Cortex of kidney (tissue), 1 donor: ENCODE measurements around the gene ZNF423.

ENCODE experiments used
- DNase-seq: peaks from one replicate; lab custom pipeline; 2025; lab: John Stamatoyannopoulos, UW

ZNF423 gene

DNA sequence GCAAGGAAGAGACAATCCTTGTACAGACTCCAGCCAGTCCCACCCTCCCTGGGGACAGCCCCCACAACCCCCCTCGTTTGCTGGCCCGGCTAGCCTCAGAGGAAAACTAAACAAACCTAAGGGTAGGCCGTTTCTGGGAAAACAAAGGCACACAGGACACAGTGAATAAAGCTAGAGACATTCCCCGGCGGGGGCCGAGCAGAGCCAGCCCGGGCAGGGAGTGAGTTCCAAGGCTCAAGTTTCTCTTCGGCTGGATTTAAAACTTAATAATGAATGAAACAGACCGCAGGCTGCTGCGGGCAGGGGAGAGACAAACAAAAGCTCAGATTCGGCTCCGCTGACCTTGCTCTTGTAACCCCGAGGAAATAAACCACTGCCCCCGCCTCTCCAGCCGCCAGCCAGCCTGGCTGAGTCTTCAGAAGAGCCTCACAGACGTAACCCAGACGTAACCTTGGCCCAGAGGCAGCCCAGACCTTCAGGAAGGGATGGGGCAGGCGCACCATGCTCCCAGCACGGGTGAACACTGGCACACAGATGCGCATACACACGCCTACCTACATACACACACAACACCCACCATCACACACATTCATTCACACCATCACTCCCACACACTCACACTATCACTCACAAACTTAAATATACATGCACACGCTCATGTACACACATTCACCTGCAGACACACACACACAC, 216.0 kb downstream of the ZNF423 start:
- no peak for DNase-seq

DNA sequence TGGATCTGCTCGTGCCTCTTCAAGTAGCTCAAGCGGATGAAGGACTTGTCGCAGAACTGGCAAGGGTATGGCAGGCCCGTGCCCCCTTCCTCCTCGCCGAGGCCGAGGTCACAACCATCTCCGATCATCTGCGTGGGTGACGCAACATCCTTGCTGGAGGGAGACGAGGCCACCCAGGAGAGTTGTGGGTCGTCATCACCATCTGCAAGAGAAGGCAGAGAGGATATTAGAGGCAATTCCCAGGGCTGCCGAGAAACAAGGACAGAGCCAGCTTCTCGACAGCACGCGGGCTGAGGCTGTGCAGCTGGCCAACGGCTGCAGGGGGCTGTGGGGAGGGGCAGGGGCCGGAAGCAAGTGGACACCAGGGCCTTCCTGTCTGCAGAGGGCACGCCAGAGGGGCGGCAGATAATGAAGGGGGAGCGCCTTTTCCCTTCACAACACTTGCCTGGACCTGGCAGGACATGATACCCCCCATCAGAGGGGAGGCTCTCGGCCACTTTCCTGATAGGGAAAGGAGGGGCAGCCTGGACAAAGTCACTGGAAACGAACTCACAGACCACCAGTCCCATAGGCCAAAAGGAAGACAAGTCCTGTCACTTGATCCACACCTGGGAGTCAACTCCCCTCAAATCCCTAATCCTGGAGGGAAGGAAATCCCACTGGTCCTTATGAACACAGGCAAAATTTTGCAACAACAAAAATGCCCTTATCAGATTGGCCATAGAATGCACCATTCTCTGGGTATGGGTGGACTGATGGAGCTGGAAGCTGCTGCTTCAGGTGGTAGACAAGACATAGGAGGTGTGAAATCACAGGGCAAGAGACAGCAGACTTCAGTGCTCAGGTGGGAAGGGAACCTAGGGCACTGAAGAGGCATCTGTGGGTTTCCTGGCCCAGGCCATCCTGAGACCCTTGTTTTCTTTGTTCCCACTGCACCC, 217.0 kb downstream of the ZNF423 start:
- no peak for DNase-seq

DNA sequence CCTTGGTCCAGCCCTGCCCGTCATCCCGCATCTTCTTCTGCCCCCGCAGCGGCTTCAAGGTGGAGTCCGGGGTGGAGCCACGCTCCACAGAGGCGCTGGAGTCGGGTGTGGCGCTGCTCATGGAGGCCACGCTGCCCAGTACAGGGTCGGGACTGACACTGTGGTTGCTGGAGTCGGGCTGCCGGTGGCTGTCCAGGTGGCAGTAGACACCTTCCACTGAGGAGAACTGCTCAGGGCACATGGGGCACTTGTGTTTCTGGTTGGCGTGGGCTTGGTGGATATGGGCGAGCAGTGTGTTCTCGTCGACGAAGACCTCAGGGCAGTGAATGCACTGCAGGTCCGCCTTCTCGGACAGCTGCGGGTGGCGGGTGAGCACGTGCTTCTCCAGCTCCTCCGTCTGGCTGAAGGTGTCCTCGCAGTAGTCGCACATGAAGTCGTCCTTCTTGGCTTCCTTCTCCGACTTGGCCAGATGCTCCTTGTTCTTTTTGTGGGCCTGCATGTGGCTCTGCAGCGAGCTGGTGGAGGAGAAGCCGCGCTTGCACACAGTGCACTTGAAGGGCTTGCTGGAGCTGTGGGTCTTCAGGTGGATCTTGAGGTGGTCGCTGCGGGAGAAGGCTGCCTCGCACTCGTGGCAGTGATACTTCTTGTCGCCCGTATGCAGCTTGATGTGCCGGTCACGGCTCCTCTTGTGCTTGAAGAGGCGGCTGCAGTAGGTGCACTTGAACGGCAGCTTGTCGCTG, 217.8 kb downstream of the ZNF423 start:
- no peak for DNase-seq

DNA sequence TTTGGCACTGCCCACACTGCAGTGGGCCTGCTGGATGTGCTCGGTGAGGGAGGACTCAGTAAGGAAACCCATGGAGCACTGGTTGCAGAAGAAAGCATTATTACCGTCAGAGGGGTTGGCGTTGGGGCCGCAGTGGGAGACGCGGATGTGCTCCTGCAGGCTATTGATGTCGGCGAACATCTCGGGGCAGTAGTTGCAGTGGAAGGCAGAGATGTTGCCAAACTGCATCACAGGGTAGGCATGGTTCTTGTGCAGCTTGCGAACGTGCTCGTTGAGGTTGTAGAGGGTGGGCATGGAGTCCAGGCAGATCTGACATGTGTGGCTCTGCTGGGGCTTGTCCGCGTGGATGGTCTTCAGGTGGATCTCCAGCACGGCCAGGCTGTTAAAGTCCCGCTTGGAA, 218.4 kb downstream of the ZNF423 start:
- DNase-seq: no peak

DNA sequence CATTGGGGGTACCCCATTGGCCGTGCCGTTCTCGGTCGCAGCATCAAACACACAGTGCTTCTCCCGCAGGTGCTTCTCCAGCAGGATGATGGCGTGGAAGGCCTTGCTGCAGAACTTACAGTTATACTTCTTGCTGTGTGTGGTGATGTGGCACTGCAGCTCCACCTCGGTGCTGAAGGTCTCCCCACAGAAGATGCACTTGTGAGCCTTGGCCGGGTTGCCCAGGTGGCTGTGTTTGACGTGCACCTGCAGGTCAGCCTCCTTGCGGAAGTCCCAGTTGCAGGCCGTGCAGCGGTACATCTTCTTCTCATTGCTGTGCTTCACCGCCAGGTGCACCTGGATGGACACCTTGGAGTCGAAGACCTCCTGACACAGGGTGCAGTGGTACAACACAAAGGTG, 219.3 kb downstream of the ZNF423 start:
- no peak for DNase-seq

DNA sequence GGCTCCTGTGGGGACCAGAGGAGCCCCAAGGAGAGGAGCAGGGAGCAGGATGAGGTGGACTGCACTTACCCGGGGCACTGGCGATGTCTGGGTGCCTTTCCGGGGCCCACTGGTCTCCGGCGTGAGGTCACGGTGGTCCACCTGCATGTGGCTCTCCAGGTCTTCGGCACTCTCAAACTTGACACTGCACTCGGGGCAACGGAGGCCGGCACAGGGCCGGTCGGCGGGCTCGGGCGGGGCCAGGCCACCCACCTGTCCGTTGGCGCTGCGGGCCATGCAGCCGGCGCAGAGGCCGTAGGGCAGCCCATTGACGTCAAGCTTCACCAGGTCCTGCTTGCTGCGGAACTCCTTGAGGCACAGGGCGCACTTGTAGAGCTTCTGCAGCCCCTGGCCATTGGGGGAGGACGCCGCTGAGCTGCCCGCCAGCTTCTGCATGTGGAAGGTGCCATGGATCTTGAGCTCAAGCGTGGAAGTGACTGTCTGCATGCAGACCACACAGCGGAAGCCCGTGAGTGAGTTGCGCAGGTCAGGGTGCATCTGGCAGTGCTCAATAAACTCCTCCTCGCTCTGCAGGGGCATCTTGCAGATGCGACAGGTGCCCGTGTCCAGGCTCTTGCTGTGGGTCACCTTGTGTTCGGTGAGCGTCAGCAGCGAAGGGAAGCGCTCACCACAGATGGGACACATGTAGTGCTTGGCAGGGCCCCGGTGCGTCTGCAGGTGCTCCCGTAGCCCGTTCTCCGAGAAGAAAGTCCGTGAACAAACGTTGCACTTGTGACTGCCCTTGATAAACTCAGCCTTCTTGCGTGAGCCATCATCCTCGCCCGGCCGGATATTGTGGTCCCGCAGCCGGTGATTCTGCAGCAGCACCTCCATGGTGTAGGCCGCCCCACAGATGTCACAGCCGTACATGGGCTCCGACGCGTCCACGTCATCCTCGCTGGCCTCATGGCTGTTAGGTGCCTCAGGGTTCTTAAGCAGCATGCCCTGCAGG, 220.0 kb downstream of the ZNF423 start:
- no peak for DNase-seq

DNA sequence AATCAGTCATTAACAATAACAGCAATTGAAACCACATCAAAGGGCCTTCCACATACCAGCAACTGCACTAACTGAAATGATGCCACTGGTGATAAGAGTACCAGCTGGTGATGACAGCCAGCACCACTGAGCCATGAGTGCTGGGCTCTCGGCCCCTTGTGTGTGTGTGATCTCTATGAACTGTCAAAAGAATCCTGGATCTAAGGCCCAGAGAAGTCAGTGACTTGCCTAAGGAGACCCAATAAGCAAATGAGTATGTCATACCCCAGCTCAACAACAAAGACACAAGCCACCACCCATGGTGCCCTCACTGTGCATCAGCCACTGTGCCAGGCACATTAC, 220.9 kb downstream of the ZNF423 start:
- DNase-seq: no peak

DNA sequence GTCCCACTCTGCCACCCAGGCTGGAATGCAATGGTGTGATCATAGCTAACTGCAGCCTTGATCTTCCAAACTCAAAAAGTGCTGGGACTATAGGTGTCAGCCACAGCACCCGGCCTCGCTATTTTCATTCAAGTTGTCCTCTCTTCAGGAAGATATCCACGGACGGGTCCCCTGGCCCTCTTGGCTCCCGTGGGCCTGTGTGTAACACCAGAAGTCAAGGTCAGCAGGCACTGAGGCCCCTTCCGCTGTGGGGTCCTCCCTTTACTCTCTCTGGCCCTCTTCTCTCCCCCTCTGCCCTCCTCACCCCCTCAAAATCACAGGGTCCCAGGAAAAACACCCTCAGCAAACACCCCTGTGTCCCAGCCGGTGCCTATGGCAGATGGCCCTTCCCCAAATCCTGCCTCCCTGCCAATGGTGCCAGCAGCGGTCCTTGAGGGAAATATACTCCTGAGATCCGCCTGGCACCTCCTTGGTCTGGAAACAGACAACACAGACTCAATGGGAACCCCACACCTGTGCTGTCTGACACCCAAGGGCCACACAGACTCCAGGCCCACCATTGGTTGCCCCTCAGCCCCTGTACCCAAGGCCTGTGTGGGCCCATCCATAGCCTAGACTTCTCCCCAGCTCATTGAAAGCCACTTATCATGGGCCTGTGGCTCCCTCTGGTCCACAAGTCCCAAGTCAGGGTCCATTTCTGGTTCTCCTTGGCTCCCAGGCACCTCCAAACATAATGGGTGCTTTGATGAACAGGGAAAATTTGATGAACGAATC, 221.5 kb downstream of the ZNF423 start:
- DNase-seq: no peak

DNA sequence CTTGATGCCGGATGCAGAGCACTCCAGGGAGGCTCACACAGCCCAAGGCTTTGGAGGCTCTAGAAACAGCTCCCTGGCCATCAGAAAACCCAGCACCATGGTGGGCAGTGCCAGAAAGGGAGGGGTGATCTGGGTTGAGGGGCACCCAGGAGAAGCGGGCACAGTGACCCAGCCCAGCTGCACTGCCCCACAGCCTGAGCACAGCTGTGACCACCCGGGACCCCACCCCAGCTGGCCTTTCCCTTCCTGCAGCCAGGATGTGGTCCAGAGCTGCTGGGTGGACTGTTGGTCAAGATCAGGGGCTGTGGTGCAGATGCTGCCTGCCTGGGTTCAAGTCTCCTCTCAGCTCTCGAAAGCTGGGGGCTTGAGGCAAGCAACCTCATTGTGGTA, 223.1 kb downstream of the ZNF423 start:
- DNase-seq: no peak

DNA sequence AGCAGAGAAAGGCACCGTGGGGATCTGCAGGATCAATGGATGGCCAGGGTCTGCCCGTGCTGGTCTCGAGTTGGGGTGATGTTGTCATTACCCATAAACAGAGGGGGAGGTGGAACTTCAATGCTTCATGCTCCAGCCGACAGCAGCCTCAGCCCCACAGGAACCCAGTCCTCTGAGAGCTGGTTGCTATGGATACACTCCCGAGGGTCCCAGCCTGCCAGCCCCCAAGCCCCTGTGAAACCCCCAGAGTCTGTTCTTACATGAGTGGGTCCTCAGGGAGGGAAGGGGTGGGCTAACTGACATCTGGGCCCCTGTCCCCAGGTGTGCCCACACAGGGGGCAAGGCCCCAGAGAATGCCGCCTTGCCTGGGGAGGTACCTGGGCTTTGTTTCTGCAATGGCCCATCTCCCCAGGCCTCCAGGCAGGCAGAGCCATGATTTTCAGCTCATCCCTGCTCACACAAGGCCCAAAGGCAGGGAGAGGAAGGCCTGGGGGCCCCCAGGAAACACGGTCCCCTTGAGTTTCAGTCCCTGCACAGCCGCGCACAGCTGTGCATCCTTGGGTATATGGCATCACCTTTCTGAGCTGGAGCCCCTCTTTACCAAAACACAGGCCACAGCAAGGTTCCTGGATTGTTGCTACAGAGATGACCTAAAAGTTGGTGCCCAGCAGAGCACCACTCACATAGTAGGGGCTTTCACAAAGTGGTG, 223.7 kb downstream of the ZNF423 start:
- DNase-seq: no peak

DNA sequence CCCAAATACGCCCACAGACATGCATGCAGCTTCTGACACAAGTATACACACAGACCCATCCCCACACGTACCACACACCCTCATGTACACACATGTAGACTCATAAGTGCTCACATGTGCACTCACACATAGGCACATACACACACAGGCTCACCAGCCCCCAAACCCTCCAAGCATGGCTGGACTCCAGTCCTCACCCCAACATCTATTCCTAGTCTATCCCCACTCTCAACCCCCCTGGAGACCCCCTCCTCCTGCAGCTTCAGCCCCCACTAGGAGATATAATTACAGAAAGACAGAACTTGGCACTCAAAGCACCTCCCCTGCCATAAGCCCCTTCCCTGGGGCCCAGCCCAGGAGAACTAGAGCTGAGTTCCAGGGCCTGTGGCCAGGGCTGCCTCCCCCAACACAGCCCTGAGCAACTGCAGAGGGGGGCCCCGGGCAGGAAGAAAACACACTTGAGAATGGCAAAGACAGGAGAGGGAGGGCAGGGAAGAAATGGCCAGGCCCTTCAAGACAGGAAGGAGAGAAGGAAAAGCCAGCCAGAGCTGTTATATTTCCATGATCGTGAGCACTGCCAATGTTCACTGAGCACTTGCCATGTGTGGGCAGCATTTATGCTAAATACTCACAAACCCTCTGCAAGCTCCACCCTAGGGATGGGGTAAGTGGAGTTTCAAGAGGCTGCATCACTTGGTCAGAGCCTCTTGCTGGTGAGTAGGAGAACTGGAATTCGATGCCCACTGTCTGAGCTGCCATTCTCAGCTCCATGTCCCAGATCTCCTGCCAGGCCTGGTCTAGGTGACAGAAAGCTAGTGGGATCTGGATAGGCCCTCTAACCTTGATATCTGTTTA, 224.5 kb downstream of the ZNF423 start:
- no peak for DNase-seq

DNA sequence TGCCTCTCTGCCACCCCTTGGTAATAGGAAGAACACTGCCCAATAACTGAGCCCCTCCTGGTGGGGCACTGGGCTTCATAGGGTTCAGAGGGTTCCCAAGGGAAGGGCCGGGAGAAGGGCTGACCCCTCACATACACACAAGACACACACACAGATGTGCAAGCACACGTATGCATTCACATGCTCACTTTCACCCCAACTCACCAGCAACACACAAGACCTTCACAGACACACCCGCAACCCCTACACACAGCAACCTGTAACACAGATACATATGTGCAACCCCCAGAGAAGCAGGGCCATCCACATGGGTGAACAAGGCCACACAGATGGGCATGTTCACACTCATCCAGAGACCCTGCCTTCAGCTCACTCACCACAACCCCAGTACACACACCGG, 225.1 kb downstream of the ZNF423 start:
- DNase-seq: no peak

DNA sequence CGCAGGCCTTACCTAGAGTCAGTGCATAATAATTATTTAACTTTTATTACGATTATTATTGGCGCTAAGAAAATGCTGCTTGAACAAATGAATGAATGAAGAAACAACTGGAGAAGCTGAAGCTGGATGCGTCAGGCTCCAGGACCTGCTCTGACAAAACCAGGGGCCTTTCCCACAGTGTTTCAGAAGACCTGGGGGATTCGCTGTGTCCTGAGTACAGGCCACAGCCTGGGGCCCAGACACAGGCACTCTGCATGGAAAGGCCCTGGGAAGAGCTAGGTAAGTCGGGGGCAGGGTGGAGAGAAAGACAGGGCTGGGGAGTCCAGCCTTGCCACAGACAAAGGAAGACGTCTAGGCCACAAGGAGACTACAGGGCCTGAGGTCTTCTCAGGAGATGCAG, 226.1 kb downstream of the ZNF423 start:
- DNase-seq: no peak

DNA sequence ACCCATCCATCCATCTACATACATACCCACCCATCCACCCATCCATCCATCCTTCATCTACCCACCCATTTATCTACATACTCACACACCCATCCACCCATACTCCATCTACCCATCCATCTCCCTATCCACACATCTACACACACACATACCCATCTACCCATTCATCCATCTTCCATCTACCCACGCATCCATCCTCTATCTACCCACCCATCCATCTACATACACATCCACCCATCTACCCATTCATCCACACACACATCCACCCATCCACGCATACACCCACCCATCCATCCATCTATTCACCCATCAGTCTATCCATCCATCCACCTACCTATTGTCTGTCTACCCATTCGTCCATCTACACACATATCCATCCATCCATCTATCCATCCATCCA, 227.8 kb downstream of the ZNF423 start:
- no peak for DNase-seq

DNA sequence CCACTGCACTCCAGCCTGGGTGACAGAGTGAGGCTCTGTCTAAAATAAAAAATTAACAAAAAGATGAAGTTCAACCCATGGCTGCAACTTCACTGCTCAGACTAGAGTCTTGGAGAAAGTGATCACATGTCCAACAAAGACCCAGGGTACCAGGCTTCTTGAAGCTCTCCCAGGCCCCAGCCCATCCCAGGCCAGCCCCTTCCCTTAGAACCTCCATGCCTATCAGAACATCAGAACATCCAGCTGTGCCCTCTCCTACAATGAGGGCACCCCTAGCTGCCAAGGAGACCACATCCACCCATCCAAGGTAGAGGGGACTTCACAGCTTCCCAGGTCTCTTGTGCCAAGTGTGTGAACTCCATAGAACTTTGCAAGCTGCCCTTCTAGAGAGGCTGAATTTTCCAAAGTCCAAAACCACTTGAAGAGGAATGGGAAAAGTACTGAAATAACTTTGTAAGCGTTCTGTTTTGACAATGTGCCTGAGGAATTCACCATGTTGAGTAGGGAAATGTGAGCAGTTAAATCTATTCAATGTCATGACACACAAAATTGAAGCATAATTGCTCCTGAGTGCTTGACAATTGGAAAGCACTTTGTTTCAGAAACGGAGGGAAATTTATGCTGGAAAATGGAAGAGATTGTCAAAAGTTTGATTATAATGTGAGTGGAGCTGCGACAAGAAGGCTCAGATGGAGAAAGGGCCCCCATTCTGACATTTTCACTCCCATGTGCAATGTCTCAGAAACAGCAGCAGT, 230.4 kb downstream of the ZNF423 start:
- DNase-seq: no peak

DNA sequence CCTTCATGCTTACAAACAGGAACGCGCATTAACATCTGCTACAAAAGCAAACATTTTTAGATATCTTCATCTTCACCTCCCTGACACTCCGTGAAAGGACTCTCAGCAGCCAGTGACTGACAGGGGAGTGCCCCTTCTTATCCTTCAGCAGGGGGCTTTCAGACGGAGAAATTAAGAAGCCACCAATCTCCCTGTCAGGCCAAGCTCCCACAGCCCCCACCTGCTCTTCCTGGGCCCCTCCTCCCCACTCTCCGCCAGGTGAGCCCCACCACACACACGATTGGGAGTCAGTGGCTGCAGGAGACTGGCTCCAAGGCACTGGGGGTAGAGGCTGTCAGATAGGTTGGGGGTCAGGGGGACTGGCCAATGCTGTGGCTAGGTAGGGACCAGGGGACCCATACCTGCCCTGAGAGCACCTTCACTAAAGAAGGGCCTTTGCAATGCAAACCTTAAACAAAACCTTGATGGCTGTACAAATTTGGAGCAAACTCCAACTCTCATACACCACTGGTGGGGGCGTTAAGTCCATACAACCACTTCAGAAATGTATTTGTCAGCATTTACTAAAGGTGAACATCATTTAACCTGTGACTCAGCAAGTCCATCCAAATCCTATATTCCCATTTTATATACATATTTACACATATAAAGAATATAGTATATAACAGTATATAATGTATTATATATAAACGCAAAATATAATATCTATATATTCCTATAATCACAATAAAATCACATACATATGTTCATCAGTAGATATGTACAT, 232.2 kb downstream of the ZNF423 start:
- no peak for DNase-seq
